ENCODE measurements around the gene FBXO38.

FBXO38 gene

GRCh38 chr5:148379340-148379739, 4.4 kb upstream of the FBXO38 start:
- H3K4me1 ChIP-seq (ENCODE audit: control insufficient read depth, insufficient read depth, low read length) = no peaks in the 10 kb centered on the region
- no peak for TF ChIP-seq ZNF398 (tag by site-specific recombination; IDR thresholded peaks at IDR 0.05)
- no peak for TF ChIP-seq PRDM1 (tag by site-specific recombination; IDR thresholded peaks at IDR 0.05)
- TF ChIP-seq ZNF214 (tag by site-specific recombination; IDR thresholded peaks at IDR 0.05; ENCODE audit: borderline replicate concordance) = no peak
- H3K36me3 ChIP-seq (ENCODE audit: control insufficient read depth in 2 of 2, insufficient read depth in 1 of 2, low read length in 2 of 2) = peaks cover 0 to 3% of the 10 kb centered on the region in 2 experiments; a peak in 1 of 3 replicates
- H3K9me3 ChIP-seq (ENCODE audit: control insufficient read depth, insufficient read depth, low read depth, low read length) = no peaks in the 10 kb centered on the region
- H3K27ac ChIP-seq (ENCODE audit: extremely low read depth, low read depth, low read length) = no peak overlapping the region
- POLR2A ChIA-PET = no interaction called here
- CTCF ChIA-PET = no interaction called here
- H3K4me3 ChIP-seq (ENCODE audit: low read depth, low read length) = no peak overlapping the region

DNA sequence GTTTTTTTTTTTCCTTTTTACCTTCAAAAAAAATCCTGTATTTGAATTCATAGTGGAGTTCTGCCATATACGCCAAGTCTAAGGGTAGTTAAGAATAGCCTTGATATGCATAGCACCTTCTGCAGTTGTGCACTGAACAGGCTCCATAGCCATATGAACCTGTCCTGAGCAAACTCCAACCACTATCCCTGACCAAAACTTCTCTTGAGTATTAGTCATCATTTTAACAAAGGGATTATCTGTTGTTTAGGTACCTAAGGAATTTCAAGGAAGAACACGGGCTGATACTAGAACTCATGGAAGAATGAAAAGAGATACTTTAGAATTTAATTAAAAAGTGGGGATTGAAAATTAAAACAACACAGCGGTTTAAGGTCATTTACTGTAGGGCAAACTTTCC, 1.9 kb upstream of the FBXO38 start:
- POLR2A ChIA-PET = no interaction called here
- CTCF ChIA-PET = no interaction called here
- no peaks in the 10 kb centered on the region for H3K9me3 ChIP-seq (ENCODE audit: control insufficient read depth, insufficient read depth, low read depth, low read length)
- no peak overlapping the region for H3K27ac ChIP-seq (ENCODE audit: extremely low read depth, low read depth, low read length)
- no peak for TF ChIP-seq ZNF48 (tag by site-specific recombination; IDR thresholded peaks at IDR 0.05)
- TF ChIP-seq ZSCAN18 (tag by site-specific recombination; IDR thresholded peaks at IDR 0.05) = no peak
- TF ChIP-seq SETDB1 (IDR thresholded peaks at IDR 0.05; ENCODE audit: insufficient read length, low read length) = no peak
- no peak for TF ChIP-seq EGR2 (tag by site-specific recombination; IDR thresholded peaks at IDR 0.05; ENCODE audit: low read depth)
- TF ChIP-seq, protein P1, sequence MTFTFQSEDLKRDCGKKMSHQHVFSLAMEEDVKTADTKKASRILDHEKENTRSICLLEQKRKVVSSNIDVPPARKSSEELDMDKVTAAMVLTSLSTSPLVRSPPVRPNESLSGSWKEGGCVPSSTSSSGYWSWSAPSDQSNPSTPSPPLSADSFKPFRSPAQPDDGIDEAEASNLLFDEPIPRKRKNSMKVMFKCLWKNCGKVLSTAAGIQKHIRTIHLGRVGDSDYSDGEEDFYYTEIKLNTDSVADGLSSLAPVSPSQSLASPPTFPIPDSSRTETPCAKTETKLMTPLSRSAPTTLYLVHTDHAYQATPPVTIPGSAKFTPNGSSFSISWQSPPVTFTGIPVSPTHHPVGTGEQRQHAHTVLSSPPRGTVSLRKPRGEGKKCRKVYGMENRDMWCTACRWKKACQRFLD (tag by site-specific recombination; IDR thresholded peaks at IDR 0.05) = no peak
- no peak for TF ChIP-seq ZBTB21 (tag by site-specific recombination; IDR thresholded peaks at IDR 0.05)
- TF ChIP-seq ZNF596 (tag by site-specific recombination; IDR thresholded peaks at IDR 0.05) = no peak
- TF ChIP-seq ZNF391 (tag by site-specific recombination; IDR thresholded peaks at IDR 0.05; ENCODE audit: borderline replicate concordance, low read depth) = no peak
- TF ChIP-seq PRDM1 (tag by site-specific recombination; IDR thresholded peaks at IDR 0.05) = no peak
- no peak for TF ChIP-seq ZXDB (tag by site-specific recombination; IDR thresholded peaks at IDR 0.05)
- TF ChIP-seq ZNF341 (tag by site-specific recombination; IDR thresholded peaks at IDR 0.05; ENCODE audit: low read depth) = no peak
- TF ChIP-seq ZFP41 (tag by site-specific recombination; IDR thresholded peaks at IDR 0.05; ENCODE audit: borderline replicate concordance) = no peak
- no peak for TF ChIP-seq ZNF19 (tag by site-specific recombination; IDR thresholded peaks at IDR 0.05; ENCODE audit: low read depth)
- H3K36me3 ChIP-seq (ENCODE audit: control insufficient read depth in 2 of 2, insufficient read depth in 1 of 2, low read length in 2 of 2) = peaks cover 0 to 10% of the 10 kb centered on the region in 2 experiments; a peak in 1 of 3 replicates
- H3K4me1 ChIP-seq (ENCODE audit: control insufficient read depth, insufficient read depth, low read length) = peaks cover 11% of the 10 kb centered on the region
- H3K4me3 ChIP-seq (ENCODE audit: low read depth, low read length) = no peak overlapping the region

DNA sequence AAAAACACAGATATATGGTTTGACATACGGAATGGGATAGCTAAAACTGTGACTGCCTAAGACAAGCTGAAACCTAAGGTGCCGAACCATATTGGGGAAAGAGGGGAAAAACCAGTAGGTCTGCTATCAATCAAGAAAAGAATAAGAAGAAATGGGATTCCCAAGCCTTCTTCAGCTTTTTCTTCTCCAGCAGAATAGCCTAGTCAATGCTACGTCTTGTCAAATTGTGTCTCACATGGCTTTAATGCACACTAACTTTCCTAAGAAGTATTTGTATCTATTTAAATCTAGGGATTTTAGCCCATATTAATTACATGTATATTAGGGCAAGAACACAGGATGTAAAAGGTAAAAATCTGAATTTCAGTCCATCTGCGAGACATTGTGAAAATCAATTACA, 797 bp upstream of the FBXO38 start:
- H3K36me3 ChIP-seq (ENCODE audit: control insufficient read depth in 2 of 2, insufficient read depth in 1 of 2, low read length in 2 of 2) = peaks cover 0 to 15% of the 10 kb centered on the region in 2 experiments; a peak in 1 of 3 replicates
- H3K27ac ChIP-seq (ENCODE audit: extremely low read depth, low read depth, low read length) = no peak overlapping the region
- ChIA-PET CTCF (interaction anchor here (0.7 to 1.1 kb wide), 4 partner anchors 9 to 348 kb away, joined by 3 to 5 read pairs (median 4); no protein-coding TSS in a partner anchor), POLR2A (no interaction called here)
- peaks cover 11% of the 10 kb centered on the region for H3K4me1 ChIP-seq (ENCODE audit: control insufficient read depth, insufficient read depth, low read length)
- H3K4me3 ChIP-seq (ENCODE audit: low read depth, low read length) = peak overlapping the region; percentile 82
- H3K9me3 ChIP-seq (ENCODE audit: control insufficient read depth, insufficient read depth, low read depth, low read length) = no peaks in the 10 kb centered on the region
- no peak for TF ChIP-seq BCL6B (tag by site-specific recombination; IDR thresholded peaks at IDR 0.05)
- TF ChIP-seq ZNF169 (tag by site-specific recombination; IDR thresholded peaks at IDR 0.05) = no peak
- TF ChIP-seq, protein P2, sequence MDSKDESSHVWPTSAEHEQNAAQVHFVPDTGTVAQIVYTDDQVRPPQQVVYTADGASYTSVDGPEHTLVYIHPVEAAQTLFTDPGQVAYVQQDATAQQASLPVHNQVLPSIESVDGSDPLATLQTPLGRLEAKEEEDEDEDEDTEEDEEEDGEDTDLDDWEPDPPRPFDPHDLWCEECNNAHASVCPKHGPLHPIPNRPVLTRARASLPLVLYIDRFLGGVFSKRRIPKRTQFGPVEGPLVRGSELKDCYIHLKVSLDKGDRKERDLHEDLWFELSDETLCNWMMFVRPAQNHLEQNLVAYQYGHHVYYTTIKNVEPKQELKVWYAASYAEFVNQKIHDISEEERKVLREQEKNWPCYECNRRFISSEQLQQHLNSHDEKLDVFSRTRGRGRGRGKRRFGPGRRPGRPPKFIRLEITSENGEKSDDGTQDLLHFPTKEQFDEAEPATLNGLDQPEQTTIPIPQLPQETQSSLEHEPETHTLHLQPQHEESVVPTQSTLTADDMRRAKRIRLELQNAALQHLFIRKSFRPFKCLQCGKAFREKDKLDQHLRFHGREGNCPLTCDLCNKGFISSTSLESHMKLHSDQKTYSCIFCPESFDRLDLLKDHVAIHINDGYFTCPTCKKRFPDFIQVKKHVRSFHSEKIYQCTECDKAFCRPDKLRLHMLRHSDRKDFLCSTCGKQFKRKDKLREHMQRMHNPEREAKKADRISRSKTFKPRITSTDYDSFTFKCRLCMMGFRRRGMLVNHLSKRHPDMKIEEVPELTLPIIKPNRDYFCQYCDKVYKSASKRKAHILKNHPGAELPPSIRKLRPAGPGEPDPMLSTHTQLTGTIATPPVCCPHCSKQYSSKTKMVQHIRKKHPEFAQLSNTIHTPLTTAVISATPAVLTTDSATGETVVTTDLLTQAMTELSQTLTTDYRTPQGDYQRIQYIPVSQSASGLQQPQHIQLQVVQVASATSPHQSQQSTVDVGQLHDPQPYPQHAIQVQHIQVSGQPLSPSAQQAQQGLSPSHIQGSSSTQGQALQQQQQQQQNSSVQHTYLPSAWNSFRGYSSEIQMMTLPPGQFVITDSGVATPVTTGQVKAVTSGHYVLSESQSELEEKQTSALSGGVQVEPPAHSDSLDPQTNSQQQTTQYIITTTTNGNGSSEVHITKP (tag by site-specific recombination; IDR thresholded peaks at IDR 0.05) = no peak
- no peak for TF ChIP-seq GFI1B (tag by site-specific recombination; IDR thresholded peaks at IDR 0.05)
- TF ChIP-seq ZSCAN16 (tag by site-specific recombination; IDR thresholded peaks at IDR 0.05) = no peak
- TF ChIP-seq, protein P3, sequence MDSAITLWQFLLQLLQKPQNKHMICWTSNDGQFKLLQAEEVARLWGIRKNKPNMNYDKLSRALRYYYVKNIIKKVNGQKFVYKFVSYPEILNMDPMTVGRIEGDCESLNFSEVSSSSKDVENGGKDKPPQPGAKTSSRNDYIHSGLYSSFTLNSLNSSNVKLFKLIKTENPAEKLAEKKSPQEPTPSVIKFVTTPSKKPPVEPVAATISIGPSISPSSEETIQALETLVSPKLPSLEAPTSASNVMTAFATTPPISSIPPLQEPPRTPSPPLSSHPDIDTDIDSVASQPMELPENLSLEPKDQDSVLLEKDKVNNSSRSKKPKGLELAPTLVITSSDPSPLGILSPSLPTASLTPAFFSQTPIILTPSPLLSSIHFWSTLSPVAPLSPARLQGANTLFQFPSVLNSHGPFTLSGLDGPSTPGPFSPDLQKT (IDR thresholded peaks at IDR 0.05; ENCODE audit: borderline replicate concordance, low read depth, low read length) = no peak
- TF ChIP-seq ZNF585B (tag by site-specific recombination; IDR thresholded peaks at IDR 0.05) = no peak
